ENCODE measurements around the gene MON2. TPM values are rescaled to one million over a fixed set of nuclear protein-coding genes. Genes with fewer than 3 reads are reported as not detected.

The MON2 gene
- total RNA-seq, 2 donors from 2014 or later: 48.6 to 66.3 TPM

GRCh38 chr12:62603061-62603810 is 136.6 kb downstream of the MON2 start:
- no peaks in the 10 kb centered on the region for H3K9me3 ChIP-seq
- H3K27me3 ChIP-seq (replicated peaks; ENCODE audit: insufficient read depth): no peaks in the 10 kb centered on the region
- H3K4me1 ChIP-seq (replicated peaks): no peaks in the 10 kb centered on the region
- H3K27ac ChIP-seq: peak overlapping the region; percentile 99
- TF ChIP-seq POLR2A (IDR thresholded peaks at IDR 0.05) (peak; percentile 14), POLR2AphosphoS5 (IDR thresholded peaks at IDR 0.05) (peak; percentile 36), CTCF (IDR thresholded peaks at IDR 0.05) (peak; percentile 15 to 80 (median 60))
- no peaks in the 10 kb centered on the region for H3K36me3 ChIP-seq
- H3K4me3 ChIP-seq: peak overlapping the region; percentile 63 to 85
- peak; percentile 86 for DNase-seq (ENCODE audit: low spot score)
- intact Hi-C loops (cut with DNase I): loop anchor here (5.0 kb wide), 1 partner anchor 189 kb away; no protein-coding TSS in a partner anchor
- under 1% methylated on average over 71 of the region's 94 CpGs for WGBS

- Histone ChIP-seq H3K4me3 (peak overlapping the region; percentile 63 to 85), H3K36me3 (no peaks in the 10 kb centered on the region), H3K27ac (peak overlapping the region; percentile 99), H3K9me3 (no peaks in the 10 kb centered on the region), H3K4me1 (replicated peaks) (no peaks in the 10 kb centered on the region), H3K27me3 (replicated peaks; ENCODE audit: insufficient read depth) (no peaks in the 10 kb centered on the region)
- no peak for TF ChIP-seq POLR2A (IDR thresholded peaks at IDR 0.05)
- DNase-seq (ENCODE audit: low spot score): no peak
- intact Hi-C loops (cut with DNase I): loop anchor here (5.0 kb wide), 1 partner anchor 189 kb away; no protein-coding TSS in a partner anchor
- 0% methylated on average over 14 of the region's 14 CpGs for WGBS
These were observed 137.1 kb downstream of the MON2 start for GRCh38 chr12:62603811-62604098.

- H3K4me1 ChIP-seq (replicated peaks): no peaks in the 10 kb centered on the region
- no peak for TF ChIP-seq POLR2A (IDR thresholded peaks at IDR 0.05)
- TF ChIP-seq CTCF (IDR thresholded peaks at IDR 0.05): no peak
- no peak for TF ChIP-seq POLR2AphosphoS5 (IDR thresholded peaks at IDR 0.05)
These were observed 137.7 kb downstream of the MON2 start for GRCh38 chr12:62604373-62604772.

GRCh38 chr12:62604871-62605270 is 138.2 kb downstream of the MON2 start:
- 34% methylated on average over 4 of the region's 4 CpGs for WGBS
- Histone ChIP-seq H3K9me3 (no peaks in the 10 kb centered on the region), H3K4me3 (no peak overlapping the region), H3K27ac (no peak overlapping the region), H3K4me1 (replicated peaks) (no peaks in the 10 kb centered on the region), H3K36me3 (no peaks in the 10 kb centered on the region), H3K27me3 (replicated peaks; ENCODE audit: insufficient read depth) (no peaks in the 10 kb centered on the region)
- DNase-seq (ENCODE audit: low spot score): no peak
- no peak for TF ChIP-seq CTCF (IDR thresholded peaks at IDR 0.05)
- TF ChIP-seq POLR2A (IDR thresholded peaks at IDR 0.05): no peak
- no peak for TF ChIP-seq POLR2AphosphoS5 (IDR thresholded peaks at IDR 0.05)
- intact Hi-C loops (cut with DNase I): loop anchor here (5.0 kb wide), 1 partner anchor 187 kb away; no protein-coding TSS in a partner anchor

More at GRCh38 chr12:62604373-62604772, 137.7 kb downstream of the MON2 start:
- no peaks in the 10 kb centered on the region for H3K9me3 ChIP-seq
- H3K4me3 ChIP-seq: no peak overlapping the region
- WGBS: 54% methylated on average over 1 of the region's 1 CpG
- DNase-seq (ENCODE audit: low spot score): no peak
- no peaks in the 10 kb centered on the region for H3K27me3 ChIP-seq (replicated peaks; ENCODE audit: insufficient read depth)
- intact Hi-C loops (cut with DNase I): loop anchor here (5.0 kb wide), 1 partner anchor 188 kb away; no protein-coding TSS in a partner anchor
- H3K36me3 ChIP-seq: no peaks in the 10 kb centered on the region
- no peak overlapping the region for H3K27ac ChIP-seq

- Histone ChIP-seq H3K27ac (no peak overlapping the region), H3K27me3 (replicated peaks; ENCODE audit: insufficient read depth) (no peaks in the 10 kb centered on the region), H3K4me1 (replicated peaks) (no peaks in the 10 kb centered on the region), H3K9me3 (no peaks in the 10 kb centered on the region), H3K36me3 (no peaks in the 10 kb centered on the region), H3K4me3 (no peak overlapping the region)
- no peak for TF ChIP-seq POLR2AphosphoS5 (IDR thresholded peaks at IDR 0.05)
- TF ChIP-seq CTCF (IDR thresholded peaks at IDR 0.05): no peak
- TF ChIP-seq POLR2A (IDR thresholded peaks at IDR 0.05): no peak
- intact Hi-C loops (cut with DNase I): loop anchor here (2.0 kb wide), 1 partner anchor 25 kb away; no protein-coding TSS in a partner anchor
- WGBS: 97% methylated on average over 2 of the region's 2 CpGs
- no peak for DNase-seq (ENCODE audit: low spot score)
These were observed 139.4 kb downstream of the MON2 start for GRCh38 chr12:62605981-62606380.
